T-helper 22 cell (primary cell): ENCODE measurements around the gene SMO.
"Not testable (repeated sequence)": the region's sequence is repeated elsewhere in the genome, so short reads cannot be mapped to it uniquely, and the experiment has no call there.

ENCODE experiments used
- DNase-seq: peaks from one replicate; pipeline ENCODE4 v3.0.0-alpha.2; 2020; ENCODE audit warnings: low read depth

The SMO gene

DNA sequence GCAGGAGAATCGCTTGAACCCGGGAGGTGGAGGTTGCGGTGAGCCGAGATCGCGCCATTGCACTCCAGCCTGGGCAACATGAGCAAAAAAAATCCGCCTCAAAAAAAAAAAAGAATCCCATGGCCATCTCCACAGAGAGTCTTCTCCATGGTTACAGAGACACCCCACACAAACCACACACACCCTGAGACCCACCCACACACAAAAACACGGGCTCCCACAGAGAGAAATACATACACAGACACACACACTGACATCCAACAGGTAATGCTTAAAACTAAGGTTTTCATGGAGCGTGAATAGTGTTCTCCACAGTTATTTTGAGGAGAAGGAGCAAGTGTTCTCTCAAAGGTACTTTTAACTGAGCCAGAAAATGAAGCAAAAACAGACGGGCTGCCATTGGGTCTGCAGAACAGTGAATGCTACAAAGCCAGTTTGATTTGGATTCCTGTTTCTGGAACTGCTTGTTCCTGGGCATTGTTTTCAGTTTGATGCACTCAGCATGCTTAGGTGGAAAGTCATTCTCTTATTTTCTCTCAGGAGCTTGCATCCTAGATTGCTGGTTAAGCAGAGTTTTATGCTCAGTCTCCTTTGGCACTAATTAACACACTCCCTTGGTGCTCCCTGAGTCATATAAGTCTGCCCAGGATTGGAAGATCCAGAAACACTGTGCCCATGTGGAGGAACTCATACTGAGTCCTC is 51.8 kb downstream of the SMO start:
- DNase-seq = no peak

GRCh38 chr7:129244220-129244619 is 55.8 kb downstream of the SMO start:
- no peak for DNase-seq

GRCh38 chr7:129245533-129245932 is 57.1 kb downstream of the SMO start:
- DNase-seq = no peak

DNA sequence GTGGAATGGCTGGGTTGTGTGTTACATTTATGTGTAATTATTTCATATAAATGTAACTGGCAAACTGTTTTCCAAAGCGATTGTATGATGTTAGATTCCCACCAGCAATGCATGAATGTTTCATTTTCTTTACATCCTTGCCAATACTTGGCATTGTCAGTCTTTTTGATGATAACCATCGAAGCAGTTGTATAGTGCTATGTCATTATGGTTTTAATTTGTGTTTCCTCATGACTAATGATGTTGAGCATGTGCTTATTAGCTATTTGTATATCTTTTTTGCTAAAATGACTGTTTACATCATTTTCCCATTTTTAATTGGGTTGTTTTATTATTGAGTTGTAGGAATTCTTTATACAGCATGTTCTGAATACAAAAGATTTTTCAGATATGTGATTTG is 58.7 kb downstream of the SMO start:
- DNase-seq = no peak

GRCh38 chr7:129252128-129252527 is 63.7 kb downstream of the SMO start:
- DNase-seq = no peak

GRCh38 chr7:129252603-129253002 is 64.2 kb downstream of the SMO start:
- DNase-seq = not testable (repeated sequence)

DNA sequence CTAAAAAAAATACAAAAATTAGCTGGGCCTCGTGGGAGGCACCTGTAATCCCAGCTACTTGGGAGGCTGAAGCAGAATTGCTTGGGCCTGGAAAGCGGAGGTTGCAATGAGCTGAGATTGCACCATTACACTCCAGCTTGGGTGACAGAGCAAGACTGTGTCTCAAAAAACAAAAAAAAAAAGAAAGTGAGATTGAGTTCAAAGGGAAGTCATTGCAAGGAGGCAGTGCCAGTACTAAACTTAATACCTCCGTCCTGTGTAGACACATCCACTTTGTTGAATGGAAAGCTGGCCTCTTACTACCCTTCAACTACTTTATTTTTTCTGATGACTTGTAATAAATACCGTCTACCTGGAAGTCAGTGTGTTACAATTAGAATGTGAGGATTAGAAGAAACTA is 67.4 kb downstream of the SMO start:
- no peak for DNase-seq

DNA sequence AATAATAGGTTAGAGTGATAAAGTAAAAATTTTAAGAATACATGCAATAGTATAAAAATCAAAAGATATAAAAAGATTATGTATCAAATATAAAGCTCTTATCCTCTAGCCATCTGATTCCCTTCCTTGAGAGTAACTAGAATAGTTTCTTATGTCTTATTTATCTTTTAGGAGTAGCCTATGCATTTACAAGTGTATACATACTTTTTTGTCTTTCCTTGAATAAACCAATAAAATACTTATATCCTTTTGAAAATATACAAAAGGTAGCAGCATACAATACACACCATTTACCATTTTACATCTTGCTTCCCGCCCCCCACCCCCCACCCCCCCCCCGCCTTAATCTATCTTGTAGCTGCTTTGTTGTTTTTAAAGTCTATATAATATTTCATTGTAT is 67.8 kb downstream of the SMO start:
- DNase-seq = no peak

- no peak for DNase-seq
These were observed 68.7 kb downstream of the SMO start for GRCh38 chr7:129257168-129257567.

GRCh38 chr7:129258649-129259389 is 70.4 kb downstream of the SMO start:
- DNase-seq = no peak

- DNase-seq = no peak
These were observed 73.9 kb downstream of the SMO start for GRCh38 chr7:129262324-129262723.
